NCI-H2227 treated with DMSO at 0.1 percent for 48 hours (cell line): ENCODE data around the gene MAP4K1.
"Not testable (repeated sequence)": the region's sequence is repeated elsewhere in the genome, so short reads cannot be mapped to it uniquely, and the experiment has no call there.

Experiments used
- DNase-seq: peaks from one replicate; lab custom pipeline; 2025; lab: John Stamatoyannopoulos, UW

The MAP4K1 gene

DNA sequence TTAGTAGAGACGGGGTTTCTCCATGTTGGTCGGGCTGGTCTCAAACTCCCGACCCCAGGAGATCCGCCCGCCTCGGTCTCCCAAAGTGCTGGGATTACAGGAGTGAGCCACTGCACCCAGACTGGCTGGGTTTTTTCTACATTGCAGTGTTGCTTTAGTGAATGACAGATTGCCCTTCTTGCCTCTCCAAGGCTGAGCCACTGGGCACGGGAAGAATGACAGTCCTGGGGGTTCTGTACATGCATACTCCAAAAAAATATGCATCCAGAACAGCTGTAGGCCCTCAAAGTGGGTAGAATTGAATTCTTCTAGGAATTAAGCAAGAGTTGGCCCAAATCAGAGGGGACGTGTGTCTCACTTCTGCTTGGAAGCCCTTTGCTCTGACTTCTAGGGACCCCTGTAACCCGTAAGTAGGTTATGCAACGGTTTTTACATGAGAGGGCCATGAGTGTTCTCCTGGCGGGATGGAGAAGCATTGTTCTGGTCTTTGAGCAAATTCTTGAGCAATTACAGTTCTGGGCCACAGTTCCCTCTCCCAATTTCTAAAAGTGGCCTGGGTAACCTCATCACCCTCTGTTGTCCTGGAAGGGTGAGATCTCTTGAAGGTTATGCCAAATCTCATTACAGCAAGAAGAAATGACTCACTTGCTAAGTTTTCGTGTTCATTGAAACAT is 33.3 kb upstream of the MAP4K1 start:
- DNase-seq = no peak

DNA sequence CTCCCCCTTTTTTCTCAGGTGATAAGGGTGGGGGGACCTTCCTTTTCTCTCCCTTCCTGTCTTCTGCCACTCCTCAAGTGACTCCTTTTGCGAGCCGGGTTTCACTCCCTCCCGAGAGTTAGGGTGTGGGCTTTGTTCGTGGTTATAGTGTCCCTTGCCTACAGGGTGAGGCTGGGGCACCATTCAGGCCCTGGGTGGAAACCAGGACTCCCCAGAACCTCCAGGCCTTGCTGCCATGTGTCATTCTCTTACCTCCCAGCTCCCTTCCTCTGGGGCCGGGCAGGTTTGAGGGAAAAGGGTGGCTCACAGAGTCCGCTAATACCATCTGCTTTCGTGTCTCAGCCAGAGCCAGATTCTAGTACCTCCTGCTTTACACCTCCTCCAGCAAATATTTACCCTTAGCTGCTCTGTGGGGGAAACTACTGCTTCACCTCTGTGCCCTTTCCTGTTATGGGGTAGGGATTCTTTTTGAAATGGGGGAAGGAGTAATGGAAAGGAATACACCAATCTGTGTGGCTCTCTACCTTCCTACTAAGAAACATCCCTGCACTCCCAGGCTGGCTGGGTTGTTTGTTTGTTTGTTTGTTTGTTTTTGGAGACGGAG is 32.5 kb upstream of the MAP4K1 start:
- no peak for DNase-seq

DNA sequence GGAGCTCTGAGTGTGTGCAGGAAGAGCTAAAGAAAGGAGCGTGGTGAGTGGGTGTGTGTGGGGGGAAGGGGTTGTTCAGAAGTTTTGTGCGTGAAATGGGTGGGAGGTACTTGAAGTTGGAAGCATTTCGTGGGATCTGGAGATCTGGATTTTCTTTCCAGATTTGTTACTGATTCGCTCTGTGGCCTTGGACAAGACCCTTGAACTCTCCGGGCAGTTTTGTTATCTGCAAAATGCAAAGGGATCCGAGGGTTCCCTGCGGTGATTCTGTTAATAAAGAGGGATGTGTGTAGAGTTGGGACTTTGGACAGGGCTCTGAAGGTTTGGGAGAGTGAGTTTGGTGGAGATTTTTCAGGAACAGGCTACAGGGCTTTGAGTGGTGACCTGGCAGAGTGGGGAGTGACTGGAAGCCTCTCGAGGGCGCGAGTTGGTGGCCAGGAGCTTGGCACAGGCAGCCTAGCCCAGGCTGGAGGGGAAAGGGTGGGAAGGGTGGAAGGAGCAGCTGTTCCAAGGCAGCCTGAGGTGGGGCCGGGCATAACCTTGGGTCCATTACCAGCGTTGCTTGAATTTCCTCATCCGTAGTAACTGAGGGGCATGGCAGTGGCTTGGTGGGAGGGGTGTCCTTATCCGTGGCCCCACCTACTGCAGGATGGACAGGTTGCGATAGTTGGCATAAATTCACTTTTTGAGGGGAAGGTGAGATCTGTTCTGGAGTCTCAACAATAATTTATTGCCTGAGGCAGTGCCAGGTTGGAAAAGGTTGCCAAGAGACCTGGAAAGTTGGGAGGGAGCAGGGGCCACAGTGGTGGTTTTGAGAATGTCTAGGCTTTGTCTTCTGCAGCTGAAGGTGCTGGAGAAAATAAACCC is 31.8 kb upstream of the MAP4K1 start:
- no peak for DNase-seq

DNA sequence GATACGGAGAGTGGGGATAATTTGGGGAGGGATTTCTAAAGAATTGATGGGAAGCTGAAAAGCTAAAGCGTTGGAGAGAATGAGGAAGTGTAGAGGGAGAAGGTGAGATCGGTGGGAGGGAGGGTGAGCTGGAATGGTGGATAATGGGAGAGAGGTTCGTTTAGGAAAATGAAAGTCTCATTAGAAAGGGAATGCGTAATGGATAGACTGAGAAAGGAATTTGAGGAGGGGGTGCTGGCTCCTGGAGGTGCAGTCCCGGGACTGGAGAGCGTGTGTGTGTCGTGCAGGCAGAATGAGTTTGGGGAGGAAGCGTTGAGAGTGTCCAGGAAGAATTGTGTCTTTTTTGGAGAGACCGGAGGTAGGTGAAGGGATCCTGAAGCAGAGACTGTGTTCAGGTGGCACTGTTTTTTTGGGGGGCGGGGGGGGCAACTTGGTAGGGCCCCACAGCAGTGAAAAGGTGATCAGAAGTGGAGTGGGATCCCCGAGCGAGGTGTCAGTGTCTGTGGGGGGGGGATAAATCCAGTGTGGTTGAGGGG is 31.1 kb upstream of the MAP4K1 start:
- DNase-seq = no peak

DNA sequence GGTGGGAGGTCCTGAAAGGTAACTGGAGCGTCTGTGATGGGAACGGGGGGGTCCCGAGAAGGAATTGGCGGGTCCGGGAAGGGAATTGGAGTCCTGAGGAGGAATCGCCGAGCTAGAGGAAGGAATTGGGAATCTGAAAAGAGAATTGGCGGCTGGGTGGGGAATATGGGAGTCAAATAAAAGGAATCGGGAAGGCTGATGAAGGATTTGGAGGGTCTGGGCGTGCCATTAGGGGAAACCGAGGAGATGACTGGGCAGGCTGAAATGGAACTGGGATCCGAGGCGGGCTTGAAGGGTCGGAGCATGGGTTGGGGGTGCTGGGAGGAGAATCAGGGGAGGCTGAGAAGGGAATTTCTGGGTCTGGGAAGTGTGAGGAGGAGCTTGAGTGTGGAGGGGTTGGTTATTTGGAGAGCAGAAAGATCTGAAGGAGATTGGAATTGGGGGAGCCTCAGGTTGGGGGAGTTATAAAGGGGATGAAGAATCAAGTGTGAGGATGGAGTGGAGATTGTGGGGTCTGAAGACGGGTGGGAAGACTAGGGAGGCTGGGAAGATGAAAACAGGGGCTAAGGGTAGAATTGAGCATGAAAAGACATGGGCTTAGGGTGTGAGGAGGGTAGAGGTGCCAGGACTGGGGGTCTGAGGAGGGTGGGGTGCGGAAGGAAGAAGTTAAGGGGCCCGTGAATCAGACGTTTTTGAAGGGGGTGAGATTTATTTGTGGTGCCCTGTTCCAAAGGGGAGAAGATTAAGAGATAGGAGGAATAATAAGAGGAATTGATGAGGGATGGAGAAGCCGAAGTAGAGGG is 30.4 kb upstream of the MAP4K1 start:
- DNase-seq = peak; percentile 79

DNA sequence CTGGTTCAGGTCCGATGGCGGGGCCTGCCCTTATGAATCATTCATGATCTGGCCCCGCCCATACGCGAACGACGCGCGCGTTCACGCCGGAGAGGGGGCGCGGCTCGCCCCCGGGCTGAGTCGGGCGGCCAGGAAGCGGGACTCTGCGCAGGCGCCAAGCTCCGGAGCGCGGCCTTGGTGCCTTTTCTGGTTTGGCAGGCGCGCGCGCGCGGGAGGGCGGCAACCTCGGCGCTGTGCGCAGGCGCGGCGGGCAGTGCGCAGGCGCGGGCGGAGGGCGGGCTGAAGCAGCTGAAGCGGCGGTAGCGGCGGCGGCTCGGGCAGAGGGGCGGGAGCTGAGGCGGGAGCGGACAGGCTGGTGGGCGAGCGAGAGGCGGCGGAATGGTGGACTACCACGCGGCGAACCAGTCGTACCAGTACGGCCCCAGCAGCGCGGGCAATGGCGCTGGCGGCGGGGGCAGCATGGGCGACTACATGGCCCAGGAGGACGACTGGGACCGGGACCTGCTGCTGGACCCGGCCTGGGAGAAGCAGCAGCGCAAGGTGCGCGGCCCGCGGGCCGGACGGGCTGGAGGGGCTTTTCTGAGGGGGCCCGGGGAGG is 29.7 kb upstream of the MAP4K1 start, which contains the start of gene ACTN4:
Gene ACTN4 (plus strand): TSS at position 282 of the 598 bp plus-strand sequence. CDS start 97 bp downstream, at position 379.
- DNase-seq = peak; percentile 100

DNA sequence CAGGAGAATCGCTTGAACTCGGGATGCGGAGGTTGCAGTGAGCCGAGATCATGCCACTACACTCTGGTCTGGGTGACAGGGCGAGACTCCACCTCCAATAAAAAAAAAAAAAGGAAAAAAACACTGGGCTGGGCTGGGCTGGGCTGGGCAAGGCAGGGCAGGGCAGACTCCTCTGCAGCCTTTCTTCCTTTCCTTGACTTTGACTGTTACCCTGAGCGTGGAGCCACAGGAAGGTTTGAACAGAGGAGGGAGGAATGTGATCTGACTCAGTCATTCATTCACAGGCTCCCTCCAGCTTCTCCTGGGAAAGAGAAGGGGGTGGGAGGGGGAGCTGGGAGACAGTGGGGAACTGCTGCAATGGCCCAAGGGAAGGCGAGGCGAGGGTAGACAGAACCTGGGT is 27.0 kb upstream of the MAP4K1 start:
- no peak for DNase-seq

DNA sequence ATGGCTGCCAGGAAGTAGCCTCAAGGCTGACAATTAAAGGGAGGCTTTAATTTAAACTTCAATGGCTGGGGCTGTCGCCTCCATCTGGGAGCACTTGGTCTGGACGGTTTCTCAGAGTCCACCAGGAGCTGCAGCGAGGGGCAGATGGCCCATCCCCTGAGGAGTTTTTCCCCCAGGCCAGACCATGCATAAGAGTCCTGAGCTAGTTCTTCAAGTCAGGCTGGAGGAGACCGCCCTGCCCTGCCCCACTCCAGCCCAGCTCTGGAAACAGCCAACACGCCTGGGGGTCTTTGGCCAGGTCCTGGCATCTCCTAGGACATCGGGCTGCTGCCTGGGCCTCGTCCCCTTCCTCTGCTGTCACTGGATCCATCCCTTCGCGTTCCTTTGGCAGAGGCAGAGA is 24.4 kb upstream of the MAP4K1 start:
- no peak for DNase-seq

DNA sequence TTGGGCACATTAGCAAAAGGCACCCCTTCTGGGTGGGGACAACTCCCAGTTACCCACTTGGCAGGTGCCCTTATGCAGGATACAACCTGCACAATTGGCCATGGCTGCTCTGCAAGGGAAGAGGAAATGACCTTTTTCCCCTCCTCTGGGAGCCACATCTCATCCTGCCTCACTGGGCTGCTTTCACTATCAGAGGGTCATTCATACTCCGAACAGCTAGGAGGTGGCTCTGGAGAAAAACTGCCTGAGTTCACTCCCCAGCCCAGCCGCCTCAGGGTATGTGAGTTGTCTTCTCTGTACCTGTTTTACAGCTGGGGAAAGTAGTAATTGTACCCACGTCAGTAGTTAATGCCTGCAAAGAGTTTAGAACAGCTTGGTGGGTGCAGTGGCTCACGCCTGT is 22.6 kb upstream of the MAP4K1 start:
- no peak for DNase-seq

DNA sequence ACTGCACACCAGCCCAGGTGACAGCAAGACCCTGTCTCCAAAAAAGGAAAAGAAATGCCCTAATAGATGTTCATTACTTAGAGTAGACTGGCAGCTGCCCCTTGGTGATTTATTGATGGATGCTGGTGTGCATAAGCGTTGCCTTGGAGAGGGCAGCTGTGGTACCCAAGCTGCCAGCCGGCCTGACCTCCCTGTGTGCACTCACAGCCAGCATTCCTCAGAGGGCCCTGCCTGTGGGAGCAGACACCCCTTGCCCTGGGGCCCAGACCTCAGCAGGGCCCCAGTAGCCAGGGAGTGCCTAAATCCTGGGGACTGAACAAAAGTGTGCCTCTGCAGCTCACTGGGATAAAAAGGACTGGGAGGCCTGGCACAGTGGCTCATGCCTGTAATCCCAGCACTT is 21.9 kb upstream of the MAP4K1 start:
- no peak for DNase-seq

DNA sequence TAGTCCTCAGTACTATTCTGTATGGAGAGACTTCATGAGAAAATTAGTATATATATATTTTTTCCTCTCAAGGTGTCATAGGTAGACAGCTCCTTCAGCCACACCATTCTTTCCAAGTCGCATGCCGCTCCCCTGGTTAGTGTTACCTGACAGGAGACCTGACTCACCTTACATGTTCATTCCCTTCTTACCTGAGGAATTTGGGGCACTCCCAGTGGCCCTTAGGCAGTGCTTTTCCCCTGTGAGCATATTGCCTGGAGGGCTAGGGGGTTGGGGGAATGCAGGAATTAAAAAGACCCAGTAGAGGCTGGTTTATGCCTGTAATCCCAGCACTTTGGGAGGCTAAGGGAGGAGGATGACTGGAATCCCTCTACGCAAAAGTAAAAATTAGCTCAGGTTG is 20.7 kb upstream of the MAP4K1 start:
- no peak for DNase-seq

DNA sequence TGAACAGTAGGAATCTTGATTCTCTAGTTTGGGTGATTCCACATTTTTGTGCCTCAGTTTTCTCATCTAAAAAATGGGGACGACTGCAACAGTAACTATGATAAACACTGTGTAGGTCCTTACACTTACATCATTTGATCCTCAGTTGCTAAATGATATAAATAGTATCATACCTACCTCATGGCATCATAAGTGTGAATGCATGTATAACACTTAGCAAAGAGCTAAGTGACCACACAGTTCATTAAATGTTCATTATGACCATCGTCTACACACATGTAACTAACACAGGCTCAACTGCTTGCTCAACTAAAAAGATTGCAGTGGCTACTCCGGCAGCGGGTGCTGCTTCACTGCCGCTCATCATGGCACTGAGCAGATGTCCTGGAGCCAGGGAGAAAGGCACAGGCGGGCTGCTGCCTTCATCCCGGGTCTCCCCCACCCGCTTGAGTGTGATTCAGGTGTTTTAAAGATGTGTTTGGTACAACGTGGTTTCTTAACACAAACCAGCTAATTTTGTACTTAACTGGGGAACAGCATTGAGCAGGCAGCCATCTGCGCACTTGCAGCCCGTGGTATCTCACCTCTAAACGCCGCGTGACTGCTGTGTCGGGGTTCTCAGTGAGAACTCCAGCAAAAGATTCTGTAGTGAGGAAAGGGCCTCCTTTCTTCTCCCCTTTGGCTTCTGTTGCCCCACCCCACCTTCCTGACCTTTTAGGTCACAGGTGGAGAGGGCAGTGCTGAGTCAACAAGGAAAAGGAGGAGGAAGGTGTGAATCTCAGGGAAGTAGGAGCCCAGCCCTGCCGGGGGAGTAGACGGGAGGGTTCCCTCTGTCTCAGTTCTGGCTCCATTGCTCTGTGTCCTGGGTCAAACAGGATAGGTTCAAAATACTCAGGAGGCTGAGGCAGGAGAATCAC is 18.0 kb upstream of the MAP4K1 start:
- no peak for DNase-seq

DNA sequence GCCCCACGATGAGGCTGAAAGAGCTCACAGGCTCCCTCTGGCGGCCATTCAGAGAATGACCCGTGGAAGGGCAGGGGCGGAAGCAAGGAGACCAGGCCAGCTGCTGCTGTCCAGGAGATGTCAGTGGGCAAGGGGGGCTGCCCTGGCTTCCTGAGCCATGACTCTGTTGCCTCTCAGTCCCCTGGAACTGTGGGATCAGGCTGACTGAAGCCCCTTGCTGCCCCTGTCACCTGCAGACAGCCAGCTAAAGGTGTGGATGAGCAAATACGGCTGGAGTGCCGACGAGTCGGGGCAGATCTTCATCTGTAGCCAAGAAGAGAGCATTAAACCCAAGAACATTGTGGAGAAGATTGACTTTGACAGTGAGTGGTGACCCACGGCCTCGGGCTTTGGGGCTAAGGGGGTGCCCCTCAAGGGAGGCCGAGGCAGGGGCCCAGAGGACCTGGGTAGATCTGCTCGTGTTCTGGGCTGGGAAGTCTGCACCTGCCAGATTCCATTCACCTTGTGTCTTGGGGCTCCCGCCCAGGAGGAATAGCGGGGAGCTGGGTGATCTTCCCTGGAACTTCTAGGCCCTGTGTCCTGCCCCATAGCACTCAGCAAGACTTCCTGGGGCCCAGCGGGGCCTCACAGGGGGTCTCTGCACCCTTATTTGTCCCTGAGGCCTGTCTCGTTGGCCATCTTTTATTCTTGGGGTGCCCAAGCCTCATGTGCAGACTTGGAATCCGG is 17.2 kb upstream of the MAP4K1 start:
- DNase-seq = peak; percentile 94

DNA sequence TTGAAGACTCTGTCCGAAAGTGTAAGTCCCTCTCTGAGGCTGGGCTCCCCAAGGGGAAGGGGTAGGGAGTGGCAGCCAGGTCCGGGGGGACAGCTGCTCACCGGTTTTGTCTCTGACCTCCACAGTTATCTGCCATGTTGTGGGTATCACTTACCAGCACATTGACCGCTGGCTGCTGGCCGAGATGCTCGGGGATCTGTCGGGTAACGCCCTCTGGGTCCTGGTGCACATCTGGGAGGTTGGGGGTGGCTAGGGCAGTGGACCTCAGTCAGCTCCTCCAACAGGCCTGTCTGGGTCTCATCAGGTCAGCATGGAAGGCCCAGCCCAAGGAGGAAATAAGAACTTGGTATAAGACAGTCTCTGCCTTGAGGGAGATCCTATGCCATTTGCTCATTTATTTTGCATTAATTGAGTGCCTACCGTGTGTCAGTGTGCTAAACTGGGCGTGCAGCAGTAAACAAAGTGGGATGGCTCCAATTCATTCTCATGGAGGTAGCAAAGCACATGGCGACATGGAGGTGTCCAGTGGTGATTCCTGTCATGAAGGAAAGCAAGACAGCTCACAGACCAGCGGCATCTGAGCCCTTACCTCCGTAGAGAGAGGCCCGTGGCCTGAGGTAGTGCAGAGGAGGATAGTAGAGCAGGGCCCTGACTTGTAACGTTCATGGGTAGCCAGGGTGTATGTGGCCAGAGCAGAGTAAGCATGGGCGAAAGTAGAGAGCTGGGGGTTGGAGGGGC is 14.9 kb upstream of the MAP4K1 start:
- no peak for DNase-seq

DNA sequence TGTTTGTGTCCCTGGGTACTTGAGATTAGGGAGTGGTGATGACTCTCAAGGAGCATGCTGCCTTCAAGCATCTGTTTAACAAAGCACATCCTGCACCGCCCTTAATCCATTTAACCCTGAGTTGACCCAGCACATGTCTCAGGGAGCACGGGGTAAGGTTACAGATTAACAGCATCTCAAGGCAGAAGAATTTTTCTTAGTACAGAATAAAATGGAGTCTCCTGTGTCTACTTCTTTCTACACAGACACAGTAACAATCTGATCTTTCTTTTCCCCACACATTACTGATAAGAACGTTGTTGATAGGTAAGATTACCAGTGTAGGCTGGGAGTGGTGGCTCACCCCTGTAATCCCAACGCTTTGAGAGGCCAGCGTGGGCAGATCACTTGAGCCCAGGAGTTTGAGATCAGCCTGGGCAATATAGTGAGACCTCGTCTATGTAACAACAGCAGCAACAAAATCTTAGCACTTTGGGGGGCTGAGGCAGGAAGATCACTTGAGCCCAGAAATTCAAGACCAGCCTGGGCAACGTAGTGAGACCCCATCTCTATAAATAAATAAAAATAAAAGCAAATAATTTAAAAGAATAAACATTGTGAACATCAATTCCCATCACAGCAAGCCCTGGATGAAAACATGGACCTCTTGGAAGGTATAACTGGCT is 14.2 kb upstream of the MAP4K1 start:
- not testable (repeated sequence) for DNase-seq

DNA sequence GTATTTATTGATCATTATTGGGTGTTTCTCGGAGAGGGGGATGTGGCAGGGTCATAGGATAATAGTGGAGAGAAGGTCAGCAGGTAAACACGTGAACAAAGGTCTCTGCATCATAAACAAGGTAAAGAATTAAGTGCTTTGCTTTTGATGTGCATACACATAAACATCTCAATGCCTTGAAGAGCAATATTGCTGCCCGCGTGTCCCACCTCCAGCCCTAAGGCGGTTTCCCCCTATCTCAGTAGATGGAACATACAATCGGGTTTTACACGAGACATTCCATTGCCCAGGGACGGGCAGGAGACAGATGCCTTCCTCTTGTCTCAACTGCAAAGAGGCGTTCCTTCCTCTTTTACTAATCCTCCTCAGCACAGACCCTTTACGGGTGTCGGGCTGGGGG is 13.5 kb upstream of the MAP4K1 start:
- not testable (repeated sequence) for DNase-seq

DNA sequence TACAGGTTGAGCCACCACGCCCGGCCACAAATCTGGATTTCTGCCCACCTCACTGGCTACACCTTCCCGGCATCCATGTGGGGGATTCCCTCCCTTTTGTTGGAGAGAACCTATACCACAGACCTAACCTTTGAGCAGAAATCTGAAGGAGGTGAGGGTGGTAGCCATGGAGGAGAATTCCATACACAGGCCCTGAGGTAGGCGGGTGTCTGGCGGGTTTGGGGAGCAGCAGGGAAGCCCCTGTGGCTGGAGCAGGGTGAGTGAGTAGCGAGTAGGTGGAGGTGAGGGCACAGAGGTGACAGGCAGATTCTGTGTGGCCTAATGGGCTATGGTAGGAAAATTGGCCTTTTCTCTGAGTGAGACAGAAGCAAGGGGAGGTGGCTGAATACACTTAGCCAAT is 11.8 kb upstream of the MAP4K1 start:
- DNase-seq = no peak

DNA sequence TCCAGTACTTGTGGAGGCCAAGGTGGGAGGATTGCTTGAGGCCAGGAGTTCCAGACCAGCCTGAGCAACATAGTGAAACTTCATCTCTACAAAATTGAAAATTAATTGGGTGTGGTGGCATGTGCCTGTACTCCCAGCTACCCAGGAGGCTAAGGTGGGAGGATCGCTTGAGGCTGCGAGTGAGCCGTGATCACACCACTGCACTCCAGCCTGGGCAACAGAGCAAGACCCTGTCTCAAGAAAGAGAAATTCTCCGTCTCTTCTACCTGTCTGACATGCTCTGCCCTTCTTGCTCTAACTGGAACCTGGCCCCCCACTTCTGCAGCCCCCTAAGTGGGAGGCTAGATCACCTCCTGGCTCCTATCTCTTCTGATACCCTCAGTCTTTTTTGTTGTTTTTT is 8.6 kb upstream of the MAP4K1 start:
- DNase-seq = no peak
